Heart right ventricle (tissue), 16 donors: Measurements from ENCODE around the gene QSOX1. TPM values are rescaled to one million over a fixed set of nuclear protein-coding genes. Genes with fewer than 3 reads are reported as not detected.
A peak's percentile ranks its signal among the peaks of the same experiment; 100 is the strongest.

Experiments used
- ATAC-seq, 8 donors: fragments of 200-7000 bp; cut with Tn5 transposase; one replicate each; pipeline ENCODE4 v1.9.1; 2020; ENCODE audit warnings: mild to moderate bottlenecking in 8 of 8, moderate library complexity in 8 of 8, moderate number of reproducible peaks in 1 of 8
- DNase-seq, 2 donors: peaks; one replicate each; pipeline ENCODE4 v3.0.0-alpha.2; 2020
- H3K27ac ChIP-seq, 10 donors: fragments of 200-600 bp; sonication (generic) in 2 of 10; one replicate each; pipeline versions ENCODE4 v1.5.0 to v1.8.0; 2020 to 2022; ENCODE audit warnings: mild to moderate bottlenecking in 3 of 10
- H3K27me3 ChIP-seq, 7 donors: fragments of 200-600 bp; one replicate each; pipeline ENCODE4 v1.8.0; 2021 to 2022; ENCODE audit warnings: mild to moderate bottlenecking in 2 of 7
- H3K36me3 ChIP-seq, 9 donors: fragments of 200-600 bp; sonication (generic) in 1 of 9; one replicate each; pipeline versions ENCODE4 v1.5.0 to v1.8.0; 2020 to 2022; ENCODE audit warnings: mild to moderate bottlenecking in 2 of 9
- H3K4me1 ChIP-seq, 9 donors: fragments of 200-600 bp; sonication (generic) in 1 of 9; one replicate each; pipeline versions ENCODE4 v1.5.0 to v1.8.0; 2020 to 2022; ENCODE audit warnings: mild to moderate bottlenecking in 4 of 9
- H3K4me3 ChIP-seq, 10 donors: fragments of 200-600 bp; sonication (generic) in 2 of 10; one replicate each; pipeline versions ENCODE4 v1.5.0 to v1.8.0; 2020 to 2022; ENCODE audit warnings: mild to moderate bottlenecking in 7 of 10, moderate library complexity in 2 of 10
- H3K9me3 ChIP-seq, 11 donors: fragments of 200-600 bp in 10 of 11; sonication (generic) in 2 of 11; one replicate each; pipeline versions ENCODE4 v1.5.0 to v1.8.0; 2013 to 2022; ENCODE audit warnings: mild to moderate bottlenecking in 2 of 11, control low read depth in 1 of 11, moderate library complexity in 1 of 11
- whole genome bisulfite sequencing, 2 donors: extraction: QIAGEN DNeasy Blood & Tissue Kit; methylation state at CpG; one replicate each; pipeline ENCODE4 v1.1.7; 2013; ENCODE audit warnings: inconsistent platforms in 1 of 2; 5-methylcytosine and 5-hydroxymethylcytosine counted together
- intact Hi-C, 10 donors: fragments of 100-400 bp; cut with DNase I; formaldehyde crosslinking; loops; one replicate each; pipeline versions ENCODE4 v1.11.1 to v1.14.2; 2022
- polyA plus RNA-seq, 2 donors: library from polyadenylated mRNA; stranded (reverse); fragments of 200-250 nt; gene quantifications; one replicate each; pipeline ENCODE4 v1.2.3, GENCODE V29; 2013
- total RNA-seq, 10 donors: library from RNA; stranded (reverse); fragmentation: NEBNext Ultra II Directional in 3 of 10; extraction: Animal tissue kit (Norgen Biotek cat#: 25700) in 3 of 10; gene quantifications; one replicate each; pipeline versions ENCODE4 v1.2.1 to v1.2.4, GENCODE V29; 2021 to 2023
- TF ChIP-seq, protein P1 (sequence below), 9 donors: fragments of 200-600 bp; sonication (generic) in 2 of 9; IDR thresholded peaks; one replicate each; pipeline versions ENCODE4 v1.5.0 to v1.8.0; 2021 to 2022; ENCODE audit warnings: antibody characterized with exemption in 9 of 9, mild to moderate bottlenecking in 5 of 9, moderate library complexity in 1 of 9
- donor health status: Arrhythmogenic right ventricular cardiomyopathy.
- donor health status: ischemic (EF 13 %, LVEDD 7.1; RV severe dilation, severe dysfunction).
- donor health status: healthy with polysubstance abuse.
- donor health status: DM: no; HTN: yes; CAD: no.
- donor health status: DM: no; HTN: no; CAD: no.
- donor health status: ischemic (EF 25% LVEDD 6.9; RV normal size, moderate dysfunction).
- donor health status: ischemic (EF 25% LVEDD 5.7; RV mildly dilated, moderate dysfunction).
- donor health status: healthy.
- donor health status: DM: yes; HTN: yes; CAD: no.
- donor health status: Ischemic cardiomyopathy.
- donor health status: ischemic (EF 35%, LVEDD 5.7; RV mildly dilated, moderate dysfunction).
- donor health status: nonischemic (EF 11% LVEDD 7.7; RV severe dilation, severe dysfunction).
- donor health status: DM: yes; HTN: yes; CAD: no.
- donor health status: PGD.
- donor health status: ischemic (EF 29% LVEDD 5.4; RV normal size, mild dysfunction).
- donor health status: nonischemic (EF 23%, LVEDD 6.1; RV moderate dilation, normal function).

Gene QSOX1
- total and polyA plus RNA-seq, 12 donors, result 43.5 to 198 (median 84.6) TPM

DNA sequence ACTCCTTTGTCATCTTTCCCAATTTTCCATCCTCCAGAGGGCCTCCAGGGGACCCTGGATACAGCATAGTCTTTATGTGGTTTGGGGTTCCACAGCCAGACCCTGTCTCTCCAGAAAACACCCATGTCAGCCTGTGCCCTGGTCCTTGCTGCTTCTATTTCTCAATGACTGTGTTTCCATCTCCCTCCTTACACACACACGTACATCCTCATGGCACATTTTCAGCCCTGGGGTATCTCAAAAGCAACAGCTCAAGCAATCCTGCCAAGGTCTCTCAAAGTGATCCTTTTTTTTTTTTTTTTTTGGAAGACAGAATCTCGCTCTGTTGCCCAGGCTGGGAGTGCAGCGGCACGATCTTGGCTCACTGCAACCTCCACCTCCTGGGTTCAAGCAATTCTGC is 22.3 kb downstream of the QSOX1 start:
- Histone ChIP-seq H3K36me3 (peaks cover 0 to 31% (median 5%) of the 10 kb centered on the region in 9 donors), H3K27me3 (no peaks in the 10 kb centered on the region), H3K9me3 (no peaks in the 10 kb centered on the region), H3K4me1 (peaks cover 6 to 38% (median 25%) of the 10 kb centered on the region in 9 donors), H3K27ac (no peak overlapping the region), H3K4me3 (no peak overlapping the region)
- intact Hi-C loops, result loop anchor here (2.0 to 10.0 kb wide), 11 partner anchors 62 to 472 kb away; partner anchors contain the start of gene TOR1AIP2 (in 1 of the 10)
- TF ChIP-seq, protein P1, sequence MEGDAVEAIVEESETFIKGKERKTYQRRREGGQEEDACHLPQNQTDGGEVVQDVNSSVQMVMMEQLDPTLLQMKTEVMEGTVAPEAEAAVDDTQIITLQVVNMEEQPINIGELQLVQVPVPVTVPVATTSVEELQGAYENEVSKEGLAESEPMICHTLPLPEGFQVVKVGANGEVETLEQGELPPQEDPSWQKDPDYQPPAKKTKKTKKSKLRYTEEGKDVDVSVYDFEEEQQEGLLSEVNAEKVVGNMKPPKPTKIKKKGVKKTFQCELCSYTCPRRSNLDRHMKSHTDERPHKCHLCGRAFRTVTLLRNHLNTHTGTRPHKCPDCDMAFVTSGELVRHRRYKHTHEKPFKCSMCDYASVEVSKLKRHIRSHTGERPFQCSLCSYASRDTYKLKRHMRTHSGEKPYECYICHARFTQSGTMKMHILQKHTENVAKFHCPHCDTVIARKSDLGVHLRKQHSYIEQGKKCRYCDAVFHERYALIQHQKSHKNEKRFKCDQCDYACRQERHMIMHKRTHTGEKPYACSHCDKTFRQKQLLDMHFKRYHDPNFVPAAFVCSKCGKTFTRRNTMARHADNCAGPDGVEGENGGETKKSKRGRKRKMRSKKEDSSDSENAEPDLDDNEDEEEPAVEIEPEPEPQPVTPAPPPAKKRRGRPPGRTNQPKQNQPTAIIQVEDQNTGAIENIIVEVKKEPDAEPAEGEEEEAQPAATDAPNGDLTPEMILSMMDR (IDR thresholded peaks at IDR 0.05), result no peak
- ATAC-seq (no peak), DNase-seq (no peak)
- 88 to 91% methylated on average over 4 of the region's 4 CpGs for WGBS, 2 donors

DNA sequence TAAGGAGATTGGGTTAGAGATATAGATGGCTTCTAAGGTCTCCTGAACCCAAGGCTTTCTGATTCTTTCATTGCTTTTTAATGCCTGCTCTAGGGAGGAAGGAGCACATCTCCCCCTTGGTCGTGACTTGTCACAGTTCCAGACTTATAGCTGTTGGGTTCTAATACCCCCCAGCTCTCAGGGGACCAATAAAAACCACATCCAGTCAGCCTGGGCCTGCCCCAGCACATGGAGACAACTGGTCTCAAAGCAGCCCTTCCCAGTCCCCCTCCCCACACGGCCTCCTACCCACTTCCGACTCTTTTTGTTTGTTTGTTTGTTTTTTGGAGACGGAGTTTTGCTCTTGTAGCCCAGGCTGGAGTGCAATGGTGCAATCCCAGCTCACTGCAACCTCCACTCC is 23.3 kb downstream of the QSOX1 start:
- TF ChIP-seq, protein P1 (IDR thresholded peaks at IDR 0.05), result no peak
- H3K27me3 ChIP-seq, result no peaks in the 10 kb centered on the region
- no peak overlapping the region for H3K4me3 ChIP-seq
- ATAC-seq (no peak), DNase-seq (no peak)
- intact Hi-C loops, result loop anchor here (2.0 to 10.0 kb wide), 11 partner anchors 63 to 473 kb away; partner anchors contain the start of gene TOR1AIP2 (in 1 of the 10)
- H3K36me3 ChIP-seq, result peaks cover 0 to 41% (median 9%) of the 10 kb centered on the region in 9 donors
- H3K4me1 ChIP-seq, result peaks cover 6 to 37% (median 25%) of the 10 kb centered on the region in 9 donors
- H3K9me3 ChIP-seq, result no peaks in the 10 kb centered on the region
- 80 to 92% methylated on average over 4 of the region's 4 CpGs for WGBS, 2 donors
- no peak overlapping the region for H3K27ac ChIP-seq

DNA sequence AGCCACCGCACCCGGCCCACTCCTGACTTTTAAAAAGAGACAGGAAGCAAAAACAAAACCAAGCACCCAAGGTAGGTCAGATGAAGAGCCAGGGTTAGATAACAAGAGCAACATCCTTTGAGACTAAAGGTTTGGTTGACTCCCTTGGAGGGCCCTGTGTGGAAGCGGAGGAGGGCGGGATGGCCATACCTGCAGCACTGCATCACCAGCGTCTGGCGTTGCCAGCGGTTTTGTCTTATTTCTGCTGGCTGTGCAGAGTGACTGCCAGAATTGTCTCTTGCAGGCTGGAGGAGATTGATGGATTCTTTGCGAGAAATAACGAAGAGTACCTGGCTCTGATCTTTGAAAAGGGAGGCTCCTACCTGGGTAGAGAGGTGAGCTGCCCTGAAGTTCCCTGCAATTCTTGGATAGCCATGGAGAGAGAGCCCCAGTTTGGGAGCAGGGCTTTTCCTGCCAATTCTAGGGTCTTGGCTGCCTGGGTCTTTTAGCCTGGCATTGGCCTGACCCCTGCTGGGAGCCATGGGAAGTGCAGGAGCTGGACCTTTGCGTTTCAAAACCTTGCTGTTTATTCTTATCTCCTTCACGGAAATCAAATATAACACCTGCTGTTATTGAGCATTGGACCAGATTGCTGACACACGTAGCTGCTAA is 24.0 kb downstream of the QSOX1 start:
- H3K4me1 ChIP-seq, result peaks cover 6 to 30% (median 21%) of the 10 kb centered on the region in 9 donors
- DNase-seq (peak; percentile 52 to 72), ATAC-seq (peak in 2 of 8 donors; percentile 28 to 31)
- H3K27me3 ChIP-seq, result no peaks in the 10 kb centered on the region
- TF ChIP-seq, protein P1 (IDR thresholded peaks at IDR 0.05), result peak; percentile 91 to 97 (median 96)
- WGBS, 2 donors, result 65 to 68% methylated on average over 12 of the region's 12 CpGs
- no peak overlapping the region for H3K4me3 ChIP-seq
- intact Hi-C loops, result loop anchor here (5.0 to 10.0 kb wide), 10 partner anchors 64 to 474 kb away; partner anchors contain the start of gene TOR1AIP2 (in 1 of the 10)
- peaks cover 0 to 48% (median 10%) of the 10 kb centered on the region in 9 donors for H3K36me3 ChIP-seq
- H3K9me3 ChIP-seq, result no peaks in the 10 kb centered on the region
- no peak overlapping the region for H3K27ac ChIP-seq

DNA sequence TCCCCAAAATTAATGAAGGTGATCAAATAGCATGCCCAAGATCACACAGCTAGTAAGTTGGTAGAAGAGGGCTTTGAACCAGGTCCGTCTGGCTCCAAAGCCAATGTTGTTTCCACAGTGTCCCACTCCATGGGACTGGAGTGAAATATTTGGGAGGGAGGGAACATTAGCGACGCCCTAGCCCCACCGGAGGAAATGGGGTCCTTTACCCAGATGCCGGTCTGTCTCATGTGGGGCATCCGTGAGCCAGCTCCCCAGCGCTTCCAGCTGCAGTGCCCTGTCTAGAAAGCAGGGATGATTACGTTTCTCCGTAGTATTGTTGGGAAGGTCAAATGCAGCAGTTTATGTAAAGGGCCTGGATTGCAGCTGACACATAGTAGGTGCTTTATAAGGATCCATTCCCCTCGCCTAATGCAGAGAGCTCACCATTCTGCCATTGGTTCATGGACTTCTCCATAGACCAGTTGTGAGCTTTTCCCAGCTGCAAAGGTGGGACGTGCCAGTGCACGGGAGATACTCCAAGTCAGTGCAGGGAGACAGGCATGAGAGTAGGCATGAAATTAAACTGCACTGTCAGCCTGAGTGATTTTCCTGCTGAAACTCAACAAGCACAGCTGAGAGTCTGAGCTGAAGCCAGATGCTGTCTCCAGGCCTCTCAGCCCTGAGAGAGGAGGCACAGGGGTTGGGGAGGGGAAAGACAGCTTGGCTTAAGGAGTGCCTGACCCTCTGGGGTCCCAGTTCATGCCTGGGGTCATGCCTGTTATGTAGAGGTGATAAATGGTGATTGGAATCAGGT is 24.7 kb downstream of the QSOX1 start:
- no peak for ATAC-seq
- WGBS, 2 donors, result 83 to 87% methylated on average over 12 of the region's 12 CpGs
- TF ChIP-seq, protein P1 (IDR thresholded peaks at IDR 0.05), result peak in 4 of 9 donors; percentile 1 to 14 (median 8)
- Histone ChIP-seq H3K36me3 (peaks cover 0 to 48% (median 16%) of the 10 kb centered on the region in 9 donors), H3K27me3 (no peaks in the 10 kb centered on the region), H3K9me3 (no peaks in the 10 kb centered on the region), H3K27ac (no peak overlapping the region), H3K4me3 (no peak overlapping the region), H3K4me1 (peaks cover 0 to 23% (median 14%) of the 10 kb centered on the region in 9 donors)
- DNase-seq, result no peak
- intact Hi-C loops, result loop anchor here (5.0 to 10.0 kb wide), 10 partner anchors 65 to 475 kb away; partner anchors contain the start of gene TOR1AIP2 (in 1 of the 10)
